Fibroblast of pulmonary artery (primary cell): ENCODE measurements around the gene GADD45B.
"Not testable (repeated sequence)": the region's sequence is repeated elsewhere in the genome, so short reads cannot be mapped to it uniquely, and the experiment has no call there.

Experiments
- DNase-seq: peaks from one replicate; pipeline ENCODE4 v3.0.0-alpha.2; 2010; ENCODE audit warnings: low read depth
- H3K4me3 ChIP-seq: replicated peaks from 2 replicates; pipeline ENCODE4 v1.5.1; 2011; ENCODE audit warnings: low read depth, mild to moderate bottlenecking, control low read depth, low read length, moderate library complexity
- TF ChIP-seq, protein P1 (sequence below): IDR thresholded peaks from 2 replicates; pipeline ENCODE4 v1.5.1; 2011; ENCODE audit warnings: mild to moderate bottlenecking, control low read depth, low read length, inconsistent platforms; ENCODE audit errors: missing control alignments

The GADD45B gene

GRCh38 chr19:2460245-2460644 lies 15.7 kb upstream of the GADD45B start:
- H3K4me3 ChIP-seq = no peak overlapping the region
- no peak for DNase-seq
- TF ChIP-seq, protein P1, sequence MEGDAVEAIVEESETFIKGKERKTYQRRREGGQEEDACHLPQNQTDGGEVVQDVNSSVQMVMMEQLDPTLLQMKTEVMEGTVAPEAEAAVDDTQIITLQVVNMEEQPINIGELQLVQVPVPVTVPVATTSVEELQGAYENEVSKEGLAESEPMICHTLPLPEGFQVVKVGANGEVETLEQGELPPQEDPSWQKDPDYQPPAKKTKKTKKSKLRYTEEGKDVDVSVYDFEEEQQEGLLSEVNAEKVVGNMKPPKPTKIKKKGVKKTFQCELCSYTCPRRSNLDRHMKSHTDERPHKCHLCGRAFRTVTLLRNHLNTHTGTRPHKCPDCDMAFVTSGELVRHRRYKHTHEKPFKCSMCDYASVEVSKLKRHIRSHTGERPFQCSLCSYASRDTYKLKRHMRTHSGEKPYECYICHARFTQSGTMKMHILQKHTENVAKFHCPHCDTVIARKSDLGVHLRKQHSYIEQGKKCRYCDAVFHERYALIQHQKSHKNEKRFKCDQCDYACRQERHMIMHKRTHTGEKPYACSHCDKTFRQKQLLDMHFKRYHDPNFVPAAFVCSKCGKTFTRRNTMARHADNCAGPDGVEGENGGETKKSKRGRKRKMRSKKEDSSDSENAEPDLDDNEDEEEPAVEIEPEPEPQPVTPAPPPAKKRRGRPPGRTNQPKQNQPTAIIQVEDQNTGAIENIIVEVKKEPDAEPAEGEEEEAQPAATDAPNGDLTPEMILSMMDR = no peak

GRCh38 chr19:2461751-2462634 lies 13.9 kb upstream of the GADD45B start:
- TF ChIP-seq, protein P1 = peak; percentile 20
- H3K4me3 ChIP-seq = peak overlapping the region; percentile 73
- peak; percentile 55 for DNase-seq

DNA sequence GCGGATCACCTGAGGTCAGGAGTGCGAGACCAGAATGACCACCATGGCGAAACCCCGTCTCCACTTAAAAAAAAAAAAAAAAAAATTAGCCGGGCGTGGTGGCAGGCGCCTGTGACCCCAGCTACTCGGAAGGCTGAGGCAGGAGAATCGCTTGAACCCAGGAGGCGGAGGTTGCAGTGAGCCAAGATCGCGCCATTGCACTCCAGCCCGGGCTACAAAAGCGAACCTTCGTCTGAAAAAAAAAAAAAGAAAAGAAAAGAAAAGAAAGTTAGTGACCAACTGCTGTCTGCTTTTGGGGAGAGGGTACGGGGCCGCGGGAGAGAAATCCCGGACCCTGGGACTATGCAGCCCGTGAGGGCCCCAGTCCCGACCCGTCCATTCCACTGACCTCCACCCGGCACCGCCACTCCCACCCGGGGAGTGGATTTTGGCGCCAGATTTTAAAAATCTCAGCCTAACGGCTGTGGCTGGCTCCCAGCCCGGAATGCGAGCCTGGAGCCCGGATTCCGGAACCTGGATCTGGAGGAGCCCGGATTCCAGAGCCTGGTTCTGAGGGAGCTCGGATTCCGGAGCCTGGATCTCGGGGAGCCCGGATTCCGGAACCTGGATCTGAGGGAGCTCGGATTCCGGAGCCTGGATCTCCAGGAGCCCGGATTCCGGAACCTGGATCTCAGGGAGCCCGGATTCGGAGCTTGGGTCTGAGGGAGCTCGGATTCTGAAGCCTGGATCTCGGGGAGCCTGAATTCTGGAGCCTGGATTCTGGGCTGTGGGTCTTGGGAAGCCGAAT lies 13.1 kb upstream of the GADD45B start:
- TF ChIP-seq, protein P1 = no peak
- peak overlapping the region; percentile 73 for H3K4me3 ChIP-seq
- peak; percentile 96 for DNase-seq

GRCh38 chr19:2463694-2464093 lies 12.2 kb upstream of the GADD45B start:
- not testable (repeated sequence) for DNase-seq, H3K4me3 ChIP-seq

DNA sequence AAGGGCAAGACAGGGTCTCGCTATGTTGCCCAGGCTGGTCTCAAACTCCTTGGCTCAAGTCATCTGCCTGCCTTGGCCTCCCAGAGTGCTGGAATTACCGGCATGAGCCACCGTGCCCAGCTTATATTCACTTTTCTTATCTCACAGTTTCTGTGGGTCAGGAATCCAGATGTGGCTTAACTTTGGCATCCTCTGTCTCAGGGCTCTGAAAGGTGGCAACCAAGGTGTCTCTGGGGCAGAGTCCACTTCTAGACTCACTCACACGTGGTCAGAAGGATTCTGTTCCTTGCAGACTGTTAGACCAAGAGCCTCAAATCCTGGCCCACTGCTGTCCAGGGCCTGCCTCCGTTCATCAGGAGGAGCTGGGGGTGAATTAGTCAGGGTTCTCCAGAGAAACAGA lies 11.5 kb upstream of the GADD45B start:
- no peak for DNase-seq
- TF ChIP-seq, protein P1 = no peak

GRCh38 chr19:2468596-2468995 lies 7.3 kb upstream of the GADD45B start:
- no peak for DNase-seq

More for the DNA sequence above, 11.5 kb upstream of the GADD45B start:
- H3K4me3 ChIP-seq = no peak overlapping the region

More at GRCh38 chr19:2468596-2468995, 7.3 kb upstream of the GADD45B start:
- no peak overlapping the region for H3K4me3 ChIP-seq
- TF ChIP-seq, protein P1 = no peak
